DOHH2 (cell line): Measurements from ENCODE around the gene ING4.

Experiments used
- EZH2phosphoT487 ChIP-seq: fragments of 200-600 bp; sonication (generic); IDR thresholded peaks from 2 replicates; pipeline ENCODE4 v1.6.1; 2017; ENCODE audit warnings: borderline replicate concordance, mild to moderate bottlenecking, antibody characterized with exemption, low read length, moderate library complexity, mixed read lengths
- TF ChIP-seq, protein P1 (sequence below): fragments of 200-600 bp; sonication (generic); IDR thresholded peaks from one replicate; pipeline ENCODE4 v1.5.1; 2014; ENCODE audit warnings: antibody characterized with exemption, mild to moderate bottlenecking, low read depth, low read length; ENCODE audit not compliant: poor library complexity, severe bottlenecking

DNA sequence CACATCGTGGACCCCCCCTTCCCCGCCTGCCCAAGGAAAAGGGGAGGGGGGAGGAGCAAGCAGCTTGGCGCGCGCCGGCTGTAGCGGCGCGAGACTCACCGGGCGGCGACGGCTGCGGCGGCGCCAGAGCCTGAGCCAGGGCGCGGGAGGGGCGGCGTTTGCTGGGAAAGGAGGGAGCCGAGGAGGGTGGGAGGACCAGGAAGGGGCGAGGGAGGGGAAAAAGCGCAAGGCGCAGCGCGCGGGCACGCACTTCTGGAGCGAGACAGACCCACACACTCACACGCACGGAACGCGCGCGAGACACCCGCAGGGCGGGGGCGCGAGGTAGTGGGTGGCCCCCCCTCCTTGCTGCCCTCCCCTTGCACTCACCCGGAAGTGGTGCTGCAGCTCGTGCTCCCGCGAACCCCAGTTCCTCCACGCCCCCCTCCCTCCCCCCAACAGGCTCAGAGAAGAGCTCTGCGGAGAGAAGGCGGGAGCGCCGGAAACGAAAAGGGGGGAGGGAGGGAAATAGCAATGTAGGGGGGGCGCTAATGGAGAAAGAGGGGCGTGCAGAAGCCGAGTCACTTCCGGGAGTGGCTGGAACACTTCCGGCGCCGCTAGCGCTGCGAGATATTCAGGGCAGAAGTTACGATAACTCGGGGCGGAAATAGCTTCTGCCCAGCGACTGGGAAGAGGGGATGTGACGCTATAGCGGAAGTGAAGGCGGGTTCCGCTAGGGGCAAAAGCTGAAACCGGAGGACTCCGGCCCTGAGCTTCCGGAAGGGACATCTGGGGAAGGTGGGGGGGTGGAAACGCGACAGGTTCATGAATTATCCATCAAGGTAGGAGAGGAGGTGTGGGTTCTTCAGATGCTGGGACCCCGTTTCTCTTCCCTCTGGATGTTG is 26.3 kb upstream of the ING4 start, which contains the start of gene ZNF384:
- TF ChIP-seq, protein P1, sequence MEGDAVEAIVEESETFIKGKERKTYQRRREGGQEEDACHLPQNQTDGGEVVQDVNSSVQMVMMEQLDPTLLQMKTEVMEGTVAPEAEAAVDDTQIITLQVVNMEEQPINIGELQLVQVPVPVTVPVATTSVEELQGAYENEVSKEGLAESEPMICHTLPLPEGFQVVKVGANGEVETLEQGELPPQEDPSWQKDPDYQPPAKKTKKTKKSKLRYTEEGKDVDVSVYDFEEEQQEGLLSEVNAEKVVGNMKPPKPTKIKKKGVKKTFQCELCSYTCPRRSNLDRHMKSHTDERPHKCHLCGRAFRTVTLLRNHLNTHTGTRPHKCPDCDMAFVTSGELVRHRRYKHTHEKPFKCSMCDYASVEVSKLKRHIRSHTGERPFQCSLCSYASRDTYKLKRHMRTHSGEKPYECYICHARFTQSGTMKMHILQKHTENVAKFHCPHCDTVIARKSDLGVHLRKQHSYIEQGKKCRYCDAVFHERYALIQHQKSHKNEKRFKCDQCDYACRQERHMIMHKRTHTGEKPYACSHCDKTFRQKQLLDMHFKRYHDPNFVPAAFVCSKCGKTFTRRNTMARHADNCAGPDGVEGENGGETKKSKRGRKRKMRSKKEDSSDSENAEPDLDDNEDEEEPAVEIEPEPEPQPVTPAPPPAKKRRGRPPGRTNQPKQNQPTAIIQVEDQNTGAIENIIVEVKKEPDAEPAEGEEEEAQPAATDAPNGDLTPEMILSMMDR = no peak
- no peak for TF ChIP-seq EZH2phosphoT487
